H1 (cell line): ENCODE results near the gene MAPRE3. TPM values are rescaled to one million over a fixed set of nuclear protein-coding genes. Genes with fewer than 3 reads are reported as not detected.

Source experiments
- CTCF ChIA-PET: fragments of 300-600 bp; sonication (Branson Sonifier 250); formaldehyde crosslinking; loops from one replicate; lab custom pipeline; 2021; ENCODE audit not compliant: partially characterized antibody; lab: Charles Lee
- POLR2A ChIA-PET: fragments of 300-600 bp; sonication (Branson Sonifier 250); formaldehyde crosslinking; loops from one replicate; lab custom pipeline; 2021; ENCODE audit warnings: inconsistent platforms; ENCODE audit not compliant: partially characterized antibody; lab: Charles Lee
- DNase-seq, 2 experiments: peaks; one replicate each; pipeline versions ENCODE4 v3.0.0 to v3.0.0-alpha.2; 2010 to 2022; ENCODE audit warnings: low spot score in 2 of 2, low read depth in 1 of 2, mixed read lengths in 1 of 2
- FAIRE-seq: peaks from 2 replicates; lab custom pipeline; 2011; peaks lifted over from hg19 to GRCh38; lab: Jason Lieb, UNC
- H2AFZ ChIP-seq: 2 replicates; pipeline ENCODE4 v1.8.1; 2012; ENCODE audit warnings: low read length, inconsistent platforms
- H2AK5ac ChIP-seq: 2 replicates; pipeline ENCODE4 v1.6.1; 2013; ENCODE audit warnings: low read depth, low read length
- H2BK120ac ChIP-seq: replicated peaks from 2 replicates; pipeline ENCODE3; 2013; ENCODE audit warnings: low read depth, low read length, inconsistent platforms
- H2BK12ac ChIP-seq: 2 replicates; pipeline ENCODE4 v1.6.1; 2013; ENCODE audit warnings: low read depth, low read length
- H2BK15ac ChIP-seq: 2 replicates; pipeline ENCODE4 v1.6.1; 2013; ENCODE audit warnings: low read length
- H2BK20ac ChIP-seq: 2 replicates; pipeline ENCODE4 v1.6.1; 2013; ENCODE audit warnings: low read length
- H2BK5ac ChIP-seq: 2 replicates; pipeline ENCODE4 v1.6.1; 2013; ENCODE audit warnings: low read depth, low read length
- H3K14ac ChIP-seq: 2 replicates; pipeline ENCODE4 v1.6.1; 2013; ENCODE audit warnings: inconsistent platforms; ENCODE audit not compliant: insufficient read length
- H3K18ac ChIP-seq: 2 replicates; pipeline ENCODE4 v1.6.1; 2013; ENCODE audit warnings: low read length; ENCODE audit errors: extremely low read depth
- H3K23ac ChIP-seq: 2 replicates; pipeline ENCODE4 v1.6.1; 2013; ENCODE audit warnings: inconsistent platforms; ENCODE audit not compliant: insufficient read length
- H3K23me2 ChIP-seq: 2 replicates; pipeline ENCODE4 v1.6.1; 2013; ENCODE audit warnings: low read depth, low read length
- H3K27ac ChIP-seq: 2 replicates; pipeline ENCODE4 v1.6.1; 2011; ENCODE audit warnings: low read depth, low read length, inconsistent platforms
- H3K27me3 ChIP-seq, 4 experiments: replicated peaks in 1 of 4; 1 replicate in 1 of 4; 2 replicates in 3 of 4; pipeline versions ENCODE4 v1.6.1 to v1.8.1; 2011 to 2013; ENCODE audit warnings: low read length in 3 of 4, mild to moderate bottlenecking in 3 of 4, inconsistent platforms in 2 of 4, mixed read lengths in 2 of 4, moderate library complexity in 1 of 4; ENCODE audit not compliant: control insufficient read depth in 3 of 4, insufficient read depth in 3 of 4; ENCODE audit errors: extremely low read depth in 1 of 4
- H3K36me3 ChIP-seq, 4 experiments: 2 replicates each; pipeline versions ENCODE4 v1.6.1 to v1.8.1; 2011 to 2013; ENCODE audit warnings: mild to moderate bottlenecking in 4 of 4, low read length in 3 of 4, moderate library complexity in 2 of 4, control low read depth in 1 of 4, inconsistent platforms in 1 of 4; ENCODE audit not compliant: insufficient read depth in 4 of 4, control insufficient read depth in 2 of 4
- H3K4ac ChIP-seq: replicated peaks from 2 replicates; pipeline ENCODE3; 2013; ENCODE audit warnings: low read length, low read depth, mixed read lengths, inconsistent platforms; ENCODE audit not compliant: insufficient read length
- H3K4me1 ChIP-seq, 4 experiments: replicated peaks in 1 of 4; 1 replicate in 1 of 4; 2 replicates in 3 of 4; pipeline versions ENCODE4 v1.6.1 to v1.8.1; 2011 to 2013; ENCODE audit warnings: low read length in 3 of 4, inconsistent platforms in 2 of 4, mixed read lengths in 1 of 4; ENCODE audit not compliant: insufficient read depth in 4 of 4, control insufficient read depth in 3 of 4
- H3K4me2 ChIP-seq, 2 experiments: 2 replicates each; pipeline versions ENCODE4 v1.6.1 to v1.8.1; 2011 to 2013; ENCODE audit warnings: low read depth in 2 of 2, low read length in 2 of 2, control low read depth in 1 of 2, inconsistent platforms in 1 of 2, mild to moderate bottlenecking in 1 of 2; ENCODE audit not compliant: insufficient read depth in 1 of 2
- H3K4me3 ChIP-seq, 4 experiments: fragments of 200-600, 300-600 bp in 1 of 4; sonication (generic), shearing (Covaris generic), sonication (Bioruptor Twin) in 1 of 4; 2 replicates each; pipeline versions ENCODE4 v1.5.1 to v1.8.1; 2011 to 2016; ENCODE audit warnings: low read length in 4 of 4, low read depth in 3 of 4, control low read depth in 2 of 4, inconsistent platforms in 2 of 4, mild to moderate bottlenecking in 2 of 4, mixed read lengths in 1 of 4, moderate library complexity in 1 of 4; ENCODE audit not compliant: insufficient read depth in 2 of 4; ENCODE audit errors: extremely low read depth in 1 of 4
- H3K56ac ChIP-seq: replicated peaks from 2 replicates; pipeline ENCODE3; 2013; ENCODE audit warnings: low read depth, mild to moderate bottlenecking, mixed read lengths, low read length, inconsistent platforms; ENCODE audit not compliant: insufficient read length
- H3K79me1 ChIP-seq: 2 replicates; pipeline ENCODE4 v1.6.1; 2013; ENCODE audit warnings: low read depth, low read length, control low read depth
- H3K79me2 ChIP-seq, 2 experiments: 2 replicates each; pipeline versions ENCODE4 v1.6.1 to v1.8.1; 2012 to 2013; ENCODE audit warnings: low read length in 2 of 2, mild to moderate bottlenecking in 2 of 2, inconsistent platforms in 1 of 2; ENCODE audit not compliant: insufficient read depth in 2 of 2, control insufficient read depth in 1 of 2
- H3K9ac ChIP-seq, 4 experiments: replicated peaks in 1 of 4; 1 replicate in 1 of 4; 2 replicates in 3 of 4; pipeline versions ENCODE4 v1.6.1 to v1.8.1; 2011 to 2013; ENCODE audit warnings: low read depth in 3 of 4, low read length in 3 of 4, control low read depth in 2 of 4, mild to moderate bottlenecking in 2 of 4, moderate library complexity in 2 of 4, inconsistent platforms in 1 of 4; ENCODE audit errors: extremely low read depth in 1 of 4
- H3K9me3 ChIP-seq, 2 experiments: 2 replicates each; pipeline versions ENCODE4 v1.6.1 to v1.8.1; 2012 to 2013; ENCODE audit warnings: mild to moderate bottlenecking in 2 of 2, moderate library complexity in 2 of 2, control low read depth in 1 of 2, inconsistent platforms in 1 of 2, low read depth in 1 of 2, low read length in 1 of 2, mixed read lengths in 1 of 2; ENCODE audit not compliant: insufficient read depth in 2 of 2
- H4K20me1 ChIP-seq, 2 experiments: replicated peaks in 1 of 2; 2 replicates each; pipeline versions ENCODE3 to v1.8.1; 2011 to 2013; ENCODE audit warnings: inconsistent platforms in 2 of 2, low read length in 2 of 2, mild to moderate bottlenecking in 1 of 2; ENCODE audit not compliant: insufficient read depth in 2 of 2, control insufficient read depth in 1 of 2
- H4K5ac ChIP-seq: 2 replicates; pipeline ENCODE4 v1.6.1; 2013; ENCODE audit warnings: low read length, low read depth, mixed read lengths, inconsistent platforms; ENCODE audit not compliant: insufficient read length
- H4K8ac ChIP-seq: 2 replicates; pipeline ENCODE4 v1.8.0; 2013; ENCODE audit warnings: mild to moderate bottlenecking, moderate library complexity, low read length, inconsistent platforms; ENCODE audit not compliant: insufficient read depth; ENCODE audit errors: extremely low read depth
- H4K91ac ChIP-seq: replicated peaks from 2 replicates; pipeline ENCODE3; 2013; ENCODE audit warnings: low read length, mixed read lengths, inconsistent platforms; ENCODE audit not compliant: insufficient read length
- BACH1 ChIP-seq: IDR thresholded peaks from 2 replicates; pipeline ENCODE4 v1.6.1; 2012; ENCODE audit warnings: low read length, improper control_type of control experiment
- KDM5A ChIP-seq: fragments of 200-600 bp; IDR thresholded peaks from 2 replicates; pipeline ENCODE4 v1.7.1; 2012; ENCODE audit warnings: mild to moderate bottlenecking, low read length, inconsistent platforms, mixed read lengths
- TEAD4 ChIP-seq: IDR thresholded peaks from 2 replicates; pipeline ENCODE4 v1.6.1; 2012; ENCODE audit warnings: low read depth, low read length, inconsistent platforms, mixed read lengths
- YY1 ChIP-seq: IDR thresholded peaks from 2 replicates; pipeline ENCODE4 v1.6.1; 2011; ENCODE audit warnings: low read depth, mild to moderate bottlenecking, low read length
- WGBS, 2 experiments: shearing (Covaris generic) in 1 of 2; methylation state at CpG; one replicate each; pipeline versions ENCODE4 v1.1.6 to v1.1.7; 2013 to 2015; ENCODE audit warnings: low lambda C conversion rate in 2 of 2, mixed read lengths in 2 of 2, inconsistent platforms in 1 of 2, low coverage in 1 of 2, missing lambda C conversion rate in 1 of 2; ENCODE audit not compliant: insufficient replicate concordance in 2 of 2, insufficient coverage in 1 of 2, insufficient read length in 1 of 2; ENCODE audit errors: extremely low coverage in 1 of 2, missing lambda C conversion rate in 1 of 2; 5-methylcytosine and 5-hydroxymethylcytosine counted together
- polyA plus RNA-seq, 7 experiments: library from polyadenylated mRNA; depleted of rRNA in 3 of 7; stranded (reverse) in 5 of 7; unstranded in 2 of 7; fragments of >200 nt in 5 of 7; fragments of 200-250 nt in 2 of 7; gene quantifications; 1 replicate in 5 of 7; 2 replicates in 1 of 7; 4 replicates in 1 of 7; pipeline versions ENCODE4 v1.2.1 to v1.2.3, GENCODE V29; 2011 to 2013; ENCODE audit warnings: missing spikeins in 2 of 7, mixed read lengths in 2 of 7
- total RNA-seq: library from RNA; stranded (reverse); fragmentation: NEBNext Ultra II Directional; extraction: Animal tissue kit (Norgen Biotek cat#: 25700); gene quantifications from 2 replicates; pipeline ENCODE4 v1.2.1, GENCODE V29; 2021
- TF ChIP-seq, protein P1 (sequence below): IDR thresholded peaks from 2 replicates; pipeline ENCODE4 v1.6.1; 2011; ENCODE audit warnings: low read depth, mild to moderate bottlenecking, low read length; ENCODE audit not compliant: insufficient read depth

Gene MAPRE3
- total and polyA plus RNA-seq, 2 of the 8 experiments (the other 6 are each of a cell fraction or from before 2014, with no cell fraction given) = 4.9 to 6.6 TPM

GRCh38 chr2:26924731-26925099, 45.7 kb upstream of the MAPRE3 start:
- Histone ChIP-seq H4K8ac (no peak overlapping the region), H2AK5ac (0 out of 2 replicates have a peak overlapping the region, but pooled peaks have one; percentile 43), H2BK5ac (peak overlapping the region; percentile 20; the same call in 1 of the 2 replicates), H3K9me3 (no peaks in the 10 kb centered on the region), H3K23ac (no peak overlapping the region), H3K4me3 (no peak overlapping the region), H3K9ac (no peak overlapping the region), H3K4me2 (no peak overlapping the region), H3K27me3 (no peaks in the 10 kb centered on the region; a peak in 1 of 7 replicates), H3K18ac (0 out of 2 replicates have a peak overlapping the region, but pooled peaks have one; percentile 11), H3K79me1 (no peaks in the 10 kb centered on the region), H4K91ac (no peak overlapping the region), H2BK15ac (no peak overlapping the region), H3K56ac (no peak overlapping the region), H2BK120ac (no peak overlapping the region), H3K14ac (no peak overlapping the region), H3K79me2 (no peaks in the 10 kb centered on the region), H2BK20ac (no peak overlapping the region), H3K36me3 (no peaks in the 10 kb centered on the region), H2BK12ac (peak overlapping the region; percentile 93; the same call in 1 of the 2 replicates), H4K5ac (no peak overlapping the region), H3K23me2 (no peaks in the 10 kb centered on the region), H3K4ac (no peak overlapping the region), H3K4me1 (peaks cover 0 to 8% (median 5%) of the 10 kb centered on the region in 4 experiments; a peak in 5 of 7 replicates), H3K27ac (no peak overlapping the region; the same call in 1 of the 2 replicates), H2AFZ (no peak overlapping the region), H4K20me1 (no peaks in the 10 kb centered on the region)
- DNase-seq (no peak), FAIRE-seq (no peak)
- TF ChIP-seq, protein P1, sequence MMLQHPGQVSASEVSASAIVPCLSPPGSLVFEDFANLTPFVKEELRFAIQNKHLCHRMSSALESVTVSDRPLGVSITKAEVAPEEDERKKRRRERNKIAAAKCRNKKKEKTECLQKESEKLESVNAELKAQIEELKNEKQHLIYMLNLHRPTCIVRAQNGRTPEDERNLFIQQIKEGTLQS = no peak
- TF ChIP-seq BACH1 (no peak), TEAD4 (no peak), YY1 (no peak), KDM5A (no peak)
- ChIA-PET POLR2A (no interaction called here), CTCF (interaction anchor here (0.9 to 4.6 kb wide), 7 partner anchors 8 to 79 kb away, joined by 3 to 34 read pairs (median 3); no protein-coding TSS in a partner anchor)
- WGBS, 2 experiments = 92% methylated on average over 14 of the region's 14 CpGs; no CpG with 5 or more reads in 1 of the 2 experiments
